HG03135 (cell line): ENCODE results near the gene TCERG1L.

Experiments used
- ATAC-seq: cut with Tn5 transposase; IDR thresholded peaks from one replicate; pipeline ENCODE4 v1.9.1; 2021; ENCODE audit warnings: mild to moderate bottlenecking, moderate library complexity; ENCODE audit not compliant: unreplicated experiment

The TCERG1L gene

GRCh38 chr10:131272897-131273451 lies 38.5 kb downstream of the TCERG1L start:
- ATAC-seq: no peak

GRCh38 chr10:131271966-131272365 lies 39.6 kb downstream of the TCERG1L start:
- ATAC-seq: no peak

GRCh38 chr10:131271195-131271880 lies 40.2 kb downstream of the TCERG1L start:
- no peak for ATAC-seq

DNA sequence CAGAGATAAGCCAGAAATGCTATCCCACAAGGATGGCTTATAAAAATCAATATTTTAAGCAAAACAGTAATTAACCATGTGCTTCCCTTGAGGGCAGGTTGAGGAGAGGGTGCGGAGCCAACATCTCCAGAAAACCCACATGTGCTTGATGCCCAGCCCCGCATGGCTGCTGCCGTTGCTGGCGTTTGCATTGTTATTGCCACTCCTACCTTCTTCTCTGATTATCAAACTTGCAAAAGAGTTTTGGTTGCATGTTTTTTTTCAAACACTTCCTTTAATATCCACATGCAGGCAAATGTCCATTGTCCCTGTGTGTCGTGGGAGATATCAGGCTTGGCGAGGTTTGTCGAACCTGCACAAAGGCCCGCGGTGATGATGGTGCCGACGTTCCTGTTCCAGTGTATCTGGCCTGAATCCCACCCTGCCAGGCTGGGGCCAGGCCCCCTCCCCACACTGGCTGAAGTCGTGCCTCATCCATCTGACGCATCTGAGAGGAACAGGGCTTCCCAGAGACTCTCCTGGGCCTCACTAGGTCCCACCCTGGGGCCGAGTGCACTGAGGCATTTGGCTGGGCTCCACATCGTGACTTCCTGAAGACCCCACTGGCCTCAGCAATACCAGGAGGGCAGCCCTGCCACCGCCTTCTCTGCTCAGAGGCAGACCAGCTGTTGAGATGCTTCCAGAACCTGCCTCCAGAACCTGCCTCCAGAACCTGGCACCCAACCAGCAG lies 40.9 kb downstream of the TCERG1L start:
- ATAC-seq: no peak

DNA sequence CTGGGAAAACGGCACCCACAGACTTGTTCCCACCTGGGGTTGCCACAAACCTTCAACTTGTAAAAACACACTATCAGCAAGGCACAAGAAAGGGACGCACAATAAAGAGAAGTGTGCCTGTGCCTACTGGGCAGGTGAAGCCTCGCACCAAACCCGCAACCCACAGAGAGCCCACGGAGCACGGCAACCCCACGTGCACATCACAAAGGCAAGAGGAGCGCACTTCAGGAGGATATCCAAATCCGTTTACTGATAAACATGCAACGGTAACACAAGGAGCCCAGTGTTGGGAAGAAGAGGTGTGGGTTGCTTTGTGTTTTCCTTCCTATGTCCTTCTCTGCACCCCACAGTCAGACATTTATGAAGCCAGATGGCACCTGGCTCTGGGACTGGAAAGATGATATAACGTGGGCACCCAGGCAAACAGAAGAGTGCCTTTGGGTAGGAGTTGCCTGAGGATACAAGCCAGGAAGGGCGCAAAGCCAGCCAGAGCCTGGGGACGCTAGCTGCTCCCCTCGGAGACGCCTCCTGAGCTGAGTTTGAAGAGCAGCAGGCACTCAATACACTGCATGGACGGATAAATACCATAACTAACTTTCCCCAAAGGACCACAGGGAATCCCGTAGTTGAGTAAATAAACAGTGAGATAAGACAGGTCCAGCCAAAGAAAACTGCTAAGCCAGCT lies 41.6 kb downstream of the TCERG1L start:
- ATAC-seq: no peak

- no peak for ATAC-seq
Measured at GRCh38 chr10:131267814-131268095, 43.8 kb downstream of the TCERG1L start.

- ATAC-seq: no peak
Measured at GRCh38 chr10:131266936-131267813, 44.3 kb downstream of the TCERG1L start.

DNA sequence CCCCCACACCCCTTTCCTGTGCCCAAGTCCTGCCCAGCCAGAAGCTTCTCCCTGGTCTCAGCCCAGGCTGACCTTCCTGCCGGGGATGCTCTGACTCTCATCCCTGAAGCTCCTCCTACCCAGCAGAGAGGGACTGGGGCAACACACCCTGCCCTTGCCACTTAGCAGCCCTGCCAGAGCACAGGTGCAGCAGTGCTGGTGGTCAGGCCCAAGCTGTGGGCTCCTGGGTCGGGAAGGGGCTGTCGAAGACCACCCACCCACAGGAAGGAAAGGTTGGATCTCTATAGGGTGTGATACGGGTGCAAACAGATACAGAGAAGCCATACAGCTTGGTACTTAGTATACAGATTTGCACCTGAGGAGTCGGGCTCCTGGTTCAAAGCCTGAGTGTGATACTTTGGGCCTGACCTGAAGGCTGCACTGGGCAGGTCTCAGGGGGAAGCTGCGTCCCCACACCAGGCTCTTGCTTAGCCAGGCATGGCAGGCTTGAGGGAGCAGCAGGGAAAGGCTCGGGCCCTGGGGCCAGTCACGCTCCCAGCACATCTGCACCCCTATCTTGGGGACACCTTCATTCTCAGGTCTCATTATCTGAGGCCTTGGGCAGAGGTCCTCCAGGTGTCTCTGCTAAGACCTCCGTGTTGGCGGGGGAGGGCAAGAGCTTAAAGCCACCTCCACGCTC lies 47.3 kb downstream of the TCERG1L start:
- no peak for ATAC-seq

- no peak for ATAC-seq
Measured at GRCh38 chr10:131261890-131262475, 49.5 kb downstream of the TCERG1L start.

GRCh38 chr10:131260452-131261211 lies 50.9 kb downstream of the TCERG1L start:
- ATAC-seq: no peak

DNA sequence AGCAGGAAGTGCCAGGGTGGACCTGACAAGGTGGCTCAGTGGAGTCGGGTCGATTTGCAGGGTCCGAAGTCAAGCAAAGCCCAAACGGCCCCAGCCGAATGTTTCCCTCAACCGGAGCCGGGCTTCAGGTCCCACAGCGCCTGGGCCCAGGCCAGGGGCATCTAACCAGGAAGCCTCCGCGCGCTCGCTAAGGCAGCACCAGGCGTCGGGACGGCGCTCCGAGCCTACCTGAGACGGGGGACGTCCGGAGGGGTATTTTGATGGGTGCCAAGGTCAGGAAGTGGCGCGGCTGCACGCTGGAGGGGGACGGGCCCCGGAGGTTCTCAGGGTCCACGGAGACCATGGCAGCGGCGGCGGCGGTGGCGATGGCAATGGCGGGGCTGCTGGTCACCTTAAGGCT lies 51.5 kb downstream of the TCERG1L start:
- no peak for ATAC-seq

DNA sequence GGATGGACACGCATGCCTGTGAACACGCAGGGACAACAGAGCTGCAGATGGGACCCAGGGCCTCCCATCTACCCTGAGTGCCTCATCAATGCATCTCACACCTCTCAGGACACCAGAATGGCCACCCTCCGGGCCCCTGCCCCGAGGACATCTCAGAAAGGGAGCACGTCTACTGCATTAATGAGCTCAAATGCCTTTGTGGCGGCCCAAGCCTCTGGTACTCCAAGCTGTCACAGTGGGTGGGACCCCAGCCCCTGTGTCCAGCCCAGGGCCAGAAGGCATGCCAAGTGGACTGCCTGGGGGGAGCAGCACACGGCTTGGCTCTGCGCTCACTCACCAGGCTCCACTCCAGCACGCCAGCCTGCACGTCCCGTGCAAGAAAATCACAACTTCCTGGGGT lies 52.0 kb downstream of the TCERG1L start:
- no peak for ATAC-seq

DNA sequence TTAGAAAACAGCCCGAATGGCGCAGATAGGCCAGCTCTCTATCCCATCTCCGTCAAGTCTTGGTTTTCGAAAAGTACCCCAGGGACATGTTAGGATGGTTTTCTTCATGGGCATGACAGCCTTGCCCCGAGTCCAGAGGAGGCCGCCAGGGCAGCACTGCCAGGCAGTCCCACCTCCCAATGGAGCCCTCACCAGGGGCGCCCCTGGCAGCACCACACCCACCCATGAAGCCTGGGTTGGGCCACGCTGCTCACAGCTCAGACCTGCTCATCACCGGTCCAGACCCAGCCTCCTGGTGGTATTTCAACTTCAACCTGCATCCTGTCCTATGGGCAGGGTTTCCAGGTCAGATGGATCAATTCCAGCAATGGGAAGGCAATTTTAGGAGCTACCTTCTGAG lies 53.3 kb downstream of the TCERG1L start:
- ATAC-seq: no peak

DNA sequence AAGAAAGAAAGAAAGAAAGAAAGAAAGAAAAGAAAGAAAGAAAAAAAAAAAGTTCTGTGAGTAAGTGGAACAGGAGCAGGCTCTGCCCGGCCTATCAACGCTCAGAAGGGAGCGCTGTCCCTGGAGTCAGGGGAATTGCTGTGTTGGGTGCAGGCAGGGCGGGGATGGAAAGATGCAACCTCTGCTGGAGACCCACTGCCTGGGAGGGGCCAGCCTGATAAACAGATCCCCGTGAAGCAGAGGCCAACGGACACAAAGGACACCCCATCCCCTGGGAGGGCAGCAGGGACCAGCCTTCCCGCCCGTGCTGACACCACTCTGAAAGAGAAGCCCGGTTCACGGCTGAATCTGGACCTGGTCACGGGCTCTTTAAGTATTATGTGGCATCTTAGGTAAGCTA lies 54.5 kb downstream of the TCERG1L start:
- no peak for ATAC-seq

GRCh38 chr10:131254859-131255252 lies 56.7 kb downstream of the TCERG1L start:
- ATAC-seq: no peak

- ATAC-seq: no peak
Measured at GRCh38 chr10:131253931-131254858, 57.3 kb downstream of the TCERG1L start.

- ATAC-seq: no peak
Measured at GRCh38 chr10:131252567-131253276, 58.8 kb downstream of the TCERG1L start.

DNA sequence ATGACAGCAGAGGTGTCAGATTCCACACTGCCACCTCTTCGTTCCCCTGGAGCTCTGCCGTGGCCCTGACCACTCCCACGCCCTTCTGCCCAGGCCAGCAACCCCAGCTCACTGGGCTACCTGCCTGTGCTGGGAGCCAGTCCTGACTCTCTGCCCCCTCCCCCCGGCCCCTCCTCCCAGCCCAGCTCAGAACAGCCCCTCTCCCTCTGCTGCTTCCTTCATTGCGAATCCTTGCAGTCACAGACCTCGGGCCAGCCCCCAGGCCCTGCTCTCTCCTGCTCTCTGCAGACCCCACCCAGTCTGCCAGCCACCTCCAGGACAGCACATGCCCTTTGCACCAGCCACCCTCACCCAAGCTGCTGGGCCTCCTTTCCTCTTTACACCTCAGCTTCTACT lies 60.4 kb downstream of the TCERG1L start:
- ATAC-seq: no peak
